OCI-LY7 (cell line): ENCODE results near the gene ADAM22. TPM values are rescaled to one million over a fixed set of nuclear protein-coding genes. Genes with fewer than 3 reads are reported as not detected.

Source experiments
- BruUV-seq: library from RNA; stranded (reverse); fragments of 400-500 nt; replicated peaks from 2 replicates; lab custom pipeline; 2021; lab: Mats Ljungman, UMichigan
- CTCF ChIA-PET: fragments of 300-600 bp; sonication (Branson Sonifier 250); formaldehyde crosslinking; loops from one replicate; lab custom pipeline; 2022; ENCODE audit warnings: antibody characterized with exemption; ENCODE audit not compliant: unreplicated experiment; lab: Charles Lee
- POLR2A ChIA-PET: fragments of 300-600 bp; sonication (Branson Sonifier 250); formaldehyde crosslinking; loops from one replicate; lab custom pipeline; 2022; ENCODE audit warnings: antibody characterized with exemption; lab: Charles Lee
- DNase-seq: peaks from one replicate; pipeline ENCODE4 v3.0.0-alpha.2; 2015; ENCODE audit warnings: low spot score
- H2AFZ ChIP-seq: fragments of 200-600 bp; sonication (generic), shearing (Covaris generic); 2 replicates; pipeline ENCODE4 v1.6.1; 2014; ENCODE audit warnings: mild to moderate bottlenecking, antibody characterized with exemption, low read length, moderate library complexity
- H3K27ac ChIP-seq: fragments of 200-600 bp; sonication (generic); 2 replicates; pipeline ENCODE4 v1.5.1; 2014; ENCODE audit warnings: mixed run types, low read depth, mild to moderate bottlenecking, moderate library complexity, low read length, inconsistent platforms; ENCODE audit not compliant: poor library complexity, severe bottlenecking
- H3K36me3 ChIP-seq: fragments of 200-600 bp; sonication (generic); 2 replicates; pipeline ENCODE4 v1.6.1; 2014; ENCODE audit warnings: mild to moderate bottlenecking, antibody characterized with exemption, low read length, moderate library complexity, mixed read lengths; ENCODE audit not compliant: insufficient read depth
- H3K4me1 ChIP-seq: fragments of 200-600 bp; sonication (generic); 2 replicates; pipeline ENCODE4 v1.5.1; 2014; ENCODE audit warnings: mild to moderate bottlenecking, low read length; ENCODE audit not compliant: insufficient read depth, poor library complexity, severe bottlenecking
- H3K4me2 ChIP-seq: fragments of 200-600 bp; sonication (generic); 2 replicates; pipeline ENCODE4 v1.6.1; 2014; ENCODE audit warnings: mild to moderate bottlenecking, low read length
- H3K4me3 ChIP-seq: fragments of 200-600 bp; sonication (generic); 2 replicates; pipeline ENCODE4 v1.5.1; 2014; ENCODE audit warnings: mild to moderate bottlenecking, low read depth, low read length; ENCODE audit not compliant: poor library complexity, severe bottlenecking
- H3K79me2 ChIP-seq: fragments of 200-600 bp; sonication (generic); 2 replicates; pipeline ENCODE4 v1.6.1; 2016; ENCODE audit warnings: low read depth, mild to moderate bottlenecking, low read length, moderate library complexity, mixed read lengths; ENCODE audit not compliant: insufficient read depth
- H3K9me2 ChIP-seq: fragments of 200-600 bp; sonication (generic); 2 replicates; pipeline ENCODE4 v1.6.1; 2016; ENCODE audit warnings: mild to moderate bottlenecking, low read length, mixed read lengths; ENCODE audit not compliant: insufficient read depth
- H3K9me3 ChIP-seq: fragments of 200-600 bp; sonication (generic); 2 replicates; pipeline ENCODE4 v1.6.1; 2014; ENCODE audit warnings: mild to moderate bottlenecking, mixed run types, low read length, mixed read lengths
- H4K20me1 ChIP-seq: fragments of 200-600 bp; sonication (generic); 2 replicates; pipeline ENCODE4 v1.6.1; 2014; ENCODE audit warnings: mild to moderate bottlenecking, antibody characterized with exemption, low read length, moderate library complexity, mixed read lengths; ENCODE audit not compliant: insufficient read depth
- EZH2phosphoT487 ChIP-seq: fragments of 200-600 bp; sonication (generic); IDR thresholded peaks from 2 replicates; pipeline ENCODE4 v1.6.1; 2018; ENCODE audit warnings: low read depth, borderline replicate concordance, mild to moderate bottlenecking, mixed run types, antibody characterized with exemption, low read length, moderate library complexity, mixed read lengths
- intact Hi-C: fragments of 100-400 bp; cut with micrococcal nuclease; formaldehyde crosslinking; loops from one replicate; pipeline ENCODE4 v1.10.0; 2022; ENCODE audit not compliant: unreplicated experiment
- total RNA-seq, 2 experiments: library from RNA; depleted of rRNA in 1 of 2; stranded (reverse); fragments of >200 nt in 1 of 2; shearing (Covaris generic) in 1 of 2; gene quantifications; 2 replicates each; pipeline ENCODE4 v1.2.3, GENCODE V29; 2014 to 2022
- TF ChIP-seq, protein P1 (sequence below): fragments of 200-600 bp; sonication (generic); conservative IDR thresholded peaks from 2 replicates; pipeline ENCODE4 v1.5.1; 2014; ENCODE audit warnings: mild to moderate bottlenecking, antibody characterized with exemption, low read length, moderate library complexity, mixed read lengths

Gene ADAM22
- total RNA-seq, 2 experiments from 2014 or later, result 12.0 to 13.6 TPM

DNA sequence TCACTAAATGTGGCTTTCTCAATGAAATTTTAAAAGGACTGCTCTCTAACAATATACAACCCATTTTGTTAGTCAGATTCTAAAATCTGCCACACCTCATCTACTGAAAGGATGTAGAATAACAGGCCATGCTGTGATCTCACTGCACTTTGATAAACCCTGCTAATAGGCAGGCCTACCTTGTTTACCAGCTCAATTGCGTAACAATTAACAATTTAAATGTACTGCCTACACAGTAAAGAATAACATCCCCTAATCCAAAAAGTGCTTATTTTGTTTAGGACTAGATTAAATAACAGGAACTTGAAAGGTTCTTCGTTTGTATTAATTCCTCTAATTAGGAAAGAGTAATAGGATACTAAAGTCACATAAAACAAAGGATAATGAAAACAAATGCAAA is 281.2 kb downstream of the ADAM22 start:
- Histone ChIP-seq H2AFZ (no peak overlapping the region), H4K20me1 (peaks cover 3% of the 10 kb centered on the region; the same call in 1 of the 2 replicates), H3K4me1 (peaks cover 15% of the 10 kb centered on the region), H3K27ac (no peak overlapping the region), H3K9me3 (no peaks in the 10 kb centered on the region), H3K4me3 (no peak overlapping the region), H3K36me3 (peaks cover 66% of the 10 kb centered on the region), H3K9me2 (no peaks in the 10 kb centered on the region), H3K4me2 (no peak overlapping the region), H3K79me2 (peaks cover 30% of the 10 kb centered on the region; the same call in 1 of the 2 replicates)
- ChIA-PET POLR2A (interaction anchor here (2.6 kb wide), 1 partner anchor 10 kb away, joined by 9 read pairs; no protein-coding TSS in a partner anchor), CTCF (no interaction called here)
- intact Hi-C loops, result loop anchor here (5.0 to 10.0 kb wide), 3 partner anchors 283 to 1058 kb away; partner anchors contain the start of genes ABCB4 and ADAM22
- TF ChIP-seq, protein P1, sequence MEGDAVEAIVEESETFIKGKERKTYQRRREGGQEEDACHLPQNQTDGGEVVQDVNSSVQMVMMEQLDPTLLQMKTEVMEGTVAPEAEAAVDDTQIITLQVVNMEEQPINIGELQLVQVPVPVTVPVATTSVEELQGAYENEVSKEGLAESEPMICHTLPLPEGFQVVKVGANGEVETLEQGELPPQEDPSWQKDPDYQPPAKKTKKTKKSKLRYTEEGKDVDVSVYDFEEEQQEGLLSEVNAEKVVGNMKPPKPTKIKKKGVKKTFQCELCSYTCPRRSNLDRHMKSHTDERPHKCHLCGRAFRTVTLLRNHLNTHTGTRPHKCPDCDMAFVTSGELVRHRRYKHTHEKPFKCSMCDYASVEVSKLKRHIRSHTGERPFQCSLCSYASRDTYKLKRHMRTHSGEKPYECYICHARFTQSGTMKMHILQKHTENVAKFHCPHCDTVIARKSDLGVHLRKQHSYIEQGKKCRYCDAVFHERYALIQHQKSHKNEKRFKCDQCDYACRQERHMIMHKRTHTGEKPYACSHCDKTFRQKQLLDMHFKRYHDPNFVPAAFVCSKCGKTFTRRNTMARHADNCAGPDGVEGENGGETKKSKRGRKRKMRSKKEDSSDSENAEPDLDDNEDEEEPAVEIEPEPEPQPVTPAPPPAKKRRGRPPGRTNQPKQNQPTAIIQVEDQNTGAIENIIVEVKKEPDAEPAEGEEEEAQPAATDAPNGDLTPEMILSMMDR, result no peak
- TF ChIP-seq EZH2phosphoT487, result no peak
- DNase-seq, result no peak
- BruUV-seq, result no TSS peak

DNA sequence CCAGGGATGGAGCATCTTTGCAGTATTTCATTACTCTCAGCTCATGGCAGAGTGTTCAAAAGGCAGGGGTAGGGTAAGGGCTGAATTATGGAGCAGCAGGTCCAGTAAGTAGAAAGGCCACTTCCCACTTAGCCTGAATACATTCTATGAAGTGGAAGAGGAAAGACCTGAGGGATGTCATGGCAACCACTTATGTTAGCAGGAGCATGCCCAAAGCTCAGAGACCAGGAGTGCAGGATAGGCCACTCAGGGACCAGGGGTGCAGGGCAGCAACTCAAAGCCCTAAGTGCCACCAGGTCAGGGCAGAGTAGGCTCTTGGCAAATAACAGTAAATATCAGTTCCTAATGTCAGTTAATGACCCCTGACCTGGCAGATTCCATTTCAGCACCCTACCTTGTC is 282.2 kb downstream of the ADAM22 start:
- Histone ChIP-seq H2AFZ (no peak overlapping the region), H3K79me2 (peaks cover 30% of the 10 kb centered on the region; the same call in 1 of the 2 replicates), H3K27ac (no peak overlapping the region), H3K4me3 (no peak overlapping the region), H3K9me2 (no peaks in the 10 kb centered on the region), H4K20me1 (peaks cover 3% of the 10 kb centered on the region; the same call in 1 of the 2 replicates), H3K36me3 (peaks cover 63% of the 10 kb centered on the region), H3K4me2 (no peak overlapping the region), H3K4me1 (peaks cover 20% of the 10 kb centered on the region), H3K9me3 (no peaks in the 10 kb centered on the region)
- intact Hi-C loops, result loop anchor here (5.0 to 10.0 kb wide), 3 partner anchors 284 to 1059 kb away; partner anchors contain the start of genes ABCB4 and ADAM22
- ChIA-PET CTCF (no interaction called here), POLR2A (interaction anchor here (1.0 to 2.8 kb wide), 4 partner anchors 9 to 27 kb away, joined by 3 to 21 read pairs (median 6); no protein-coding TSS in a partner anchor)
- no peak for DNase-seq
- TF ChIP-seq, protein P1, result no peak
- no TSS peak for BruUV-seq
